ENCODE measurements around the gene DOP1B.

- TF ChIP-seq GATA2 (IDR thresholded peaks at IDR 0.05; ENCODE audit: low read depth, low read length) (no peak), GATA3 (IDR thresholded peaks at IDR 0.05; ENCODE audit: low read depth, low read length) (no peak)
Observed at GRCh38 chr21:36188081-36188681, 31.6 kb downstream of the DOP1B start.
